Muscle of arm (tissue), 12 donors: ENCODE data around the gene QRICH2. TPM values are rescaled to one million over a fixed set of nuclear protein-coding genes. Genes with fewer than 3 reads are reported as not detected.
"Not testable (repeated sequence)": the region's sequence is repeated elsewhere in the genome, so short reads cannot be mapped to it uniquely, and the experiment has no call there.

Experiments used
- DNase-seq: peaks from one replicate; pipeline ENCODE4 v3.0.0-alpha.2; 2013
- polyA plus RNA-seq, 12 donors: library from polyadenylated mRNA; unstranded; fragments of 120-200 nt; gene quantifications; one replicate each; pipeline ENCODE4 v1.2.1, GENCODE V29; 2013; ENCODE audit not compliant: insufficient read length in 12 of 12

Gene QRICH2
- polyA plus RNA-seq, 12 donors: 2.7 to 10.3 (median 3.4) TPM; not detected in 1

- no peak for DNase-seq
These were observed 30.5 kb downstream of the QRICH2 start for GRCh38 chr17:76277300-76278267.

GRCh38 chr17:76276461-76277299, 31.4 kb downstream of the QRICH2 start:
- no peak for DNase-seq

GRCh38 chr17:76276069-76276431, 32.0 kb downstream of the QRICH2 start:
- no peak for DNase-seq

- no peak for DNase-seq
These were observed 32.6 kb downstream of the QRICH2 start for GRCh38 chr17:76275382-76276068.

GRCh38 chr17:76274112-76274956, 33.7 kb downstream of the QRICH2 start:
- no peak for DNase-seq

GRCh38 chr17:76273445-76274111, 34.5 kb downstream of the QRICH2 start:
- no peak for DNase-seq

- DNase-seq: no peak
These were observed 35.3 kb downstream of the QRICH2 start for GRCh38 chr17:76272541-76273444.

- no peak for DNase-seq
These were observed 36.2 kb downstream of the QRICH2 start for GRCh38 chr17:76271669-76272540.

GRCh38 chr17:76270770-76271668, 37.1 kb downstream of the QRICH2 start:
- no peak for DNase-seq

GRCh38 chr17:76270127-76270592, 37.9 kb downstream of the QRICH2 start:
- DNase-seq: no peak

- no peak for DNase-seq
These were observed 38.8 kb downstream of the QRICH2 start for GRCh38 chr17:76268991-76269981.

GRCh38 chr17:76268015-76268749, 39.9 kb downstream of the QRICH2 start:
- DNase-seq: peak; percentile 40

GRCh38 chr17:76267581-76268001, 40.5 kb downstream of the QRICH2 start:
- DNase-seq: not testable (repeated sequence)

- DNase-seq: no peak
These were observed 41.0 kb downstream of the QRICH2 start for GRCh38 chr17:76267051-76267576.
